Activated B cell treated with CpG ODN at 0.5 μM for 24 hours (primary cell): ENCODE measurements around the gene TMED1. TPM values are rescaled to one million over a fixed set of nuclear protein-coding genes. Genes with fewer than 3 reads are reported as not detected.

Experiments used
- ATAC-seq: fragments of 200-7000 bp; cut with Tn5 transposase; one replicate; pipeline ENCODE4 v1.10.0; 2021; ENCODE audit warnings: low read depth, mild to moderate bottlenecking, moderate library complexity
- CTCF ChIA-PET: fragments of 350-600 bp; sonication (Branson Sonifier 250); formaldehyde crosslinking; loops from one replicate; lab custom pipeline; 2021; ENCODE audit warnings: antibody characterized with exemption; lab: Charles Lee
- POLR2A ChIA-PET: fragments of 350-600 bp; sonication (Branson Sonifier 250); formaldehyde crosslinking; loops from one replicate; lab custom pipeline; 2021; ENCODE audit warnings: antibody characterized with exemption; lab: Charles Lee
- DNase-seq: peaks from one replicate; pipeline ENCODE4 v3.0.0; 2022
- H3K27ac Mint-ChIP-seq: one replicate; pipeline ENCODE4 v1.8.0; 2020; ENCODE audit warnings: mixed read lengths
- H3K27me3 Mint-ChIP-seq: one replicate; pipeline ENCODE4 v1.8.0; 2021; ENCODE audit warnings: mixed read lengths
- H3K36me3 Mint-ChIP-seq: one replicate; pipeline ENCODE4 v1.8.0; 2021; ENCODE audit warnings: low read depth, mixed read lengths
- H3K4me1 Mint-ChIP-seq: one replicate; pipeline ENCODE4 v1.8.0; 2021; ENCODE audit warnings: mixed read lengths
- H3K4me3 Mint-ChIP-seq: one replicate; pipeline ENCODE4 v1.8.0; 2020; ENCODE audit warnings: mild to moderate bottlenecking, mixed read lengths
- H3K9me3 Mint-ChIP-seq: one replicate; pipeline ENCODE4 v1.8.0; 2020; ENCODE audit warnings: mixed read lengths
- intact Hi-C: fragments of 100-400 bp; cut with micrococcal nuclease; formaldehyde crosslinking; loops from one replicate; pipeline ENCODE4 v1.15.1; 2024
- total RNA-seq: library from RNA; stranded (reverse); gene quantifications from 2 replicates; pipeline ENCODE4 v1.2.3, GENCODE V29; 2022
- TF ChIP-seq, protein P1 (sequence below): fragments of 200-600 bp; IDR thresholded peaks from one replicate; pipeline ENCODE4 v1.8.0; 2022; ENCODE audit warnings: antibody characterized with exemption, mild to moderate bottlenecking

The TMED1 gene
- total RNA-seq, 1 donor from 2014 or later: 11.9 TPM

DNA sequence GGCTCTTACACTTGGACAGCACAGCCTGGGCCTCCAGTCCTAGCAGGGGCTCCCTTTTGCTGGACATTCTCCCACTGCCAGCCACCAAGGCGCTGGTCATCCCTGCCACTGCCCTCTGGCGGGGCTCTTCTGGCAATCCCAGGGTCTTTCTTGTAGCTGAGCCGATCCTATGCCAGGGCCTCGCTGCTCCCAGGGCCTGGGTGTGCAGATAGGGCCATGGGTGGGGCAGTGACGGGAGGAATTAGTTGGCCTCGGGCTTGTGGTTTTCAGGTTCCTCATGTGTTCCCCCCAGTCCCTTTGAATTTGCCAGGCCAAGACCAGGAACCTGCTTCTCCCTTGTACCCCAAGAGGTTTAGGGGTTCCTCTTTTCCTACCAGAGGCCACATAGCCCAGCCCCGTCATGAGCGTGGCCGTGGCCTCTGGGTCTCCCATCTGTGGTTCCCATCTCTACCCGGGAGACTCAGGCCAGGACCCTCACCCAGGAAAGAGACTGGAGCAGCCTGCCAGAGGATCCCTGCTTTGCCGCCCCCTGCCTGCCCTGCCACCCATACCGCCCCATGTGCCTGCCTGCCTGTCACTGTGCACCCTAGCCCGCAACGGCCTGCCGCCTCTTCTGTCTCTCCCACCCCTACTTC is 26.2 kb downstream of the TMED1 start:
- H3K36me3 Mint-ChIP-seq: peaks cover 59% of the 10 kb centered on the region
- ATAC-seq (no peak), DNase-seq (no peak)
- no peaks in the 10 kb centered on the region for H3K9me3 Mint-ChIP-seq
- ChIA-PET CTCF (interaction anchor here (0.7 kb wide), 1 partner anchor 54 kb away, joined by 3 read pairs; no protein-coding TSS in a partner anchor), POLR2A (no interaction called here)
- H3K27ac Mint-ChIP-seq: no peak overlapping the region
- no peak overlapping the region for H3K4me3 Mint-ChIP-seq
- TF ChIP-seq, protein P1, sequence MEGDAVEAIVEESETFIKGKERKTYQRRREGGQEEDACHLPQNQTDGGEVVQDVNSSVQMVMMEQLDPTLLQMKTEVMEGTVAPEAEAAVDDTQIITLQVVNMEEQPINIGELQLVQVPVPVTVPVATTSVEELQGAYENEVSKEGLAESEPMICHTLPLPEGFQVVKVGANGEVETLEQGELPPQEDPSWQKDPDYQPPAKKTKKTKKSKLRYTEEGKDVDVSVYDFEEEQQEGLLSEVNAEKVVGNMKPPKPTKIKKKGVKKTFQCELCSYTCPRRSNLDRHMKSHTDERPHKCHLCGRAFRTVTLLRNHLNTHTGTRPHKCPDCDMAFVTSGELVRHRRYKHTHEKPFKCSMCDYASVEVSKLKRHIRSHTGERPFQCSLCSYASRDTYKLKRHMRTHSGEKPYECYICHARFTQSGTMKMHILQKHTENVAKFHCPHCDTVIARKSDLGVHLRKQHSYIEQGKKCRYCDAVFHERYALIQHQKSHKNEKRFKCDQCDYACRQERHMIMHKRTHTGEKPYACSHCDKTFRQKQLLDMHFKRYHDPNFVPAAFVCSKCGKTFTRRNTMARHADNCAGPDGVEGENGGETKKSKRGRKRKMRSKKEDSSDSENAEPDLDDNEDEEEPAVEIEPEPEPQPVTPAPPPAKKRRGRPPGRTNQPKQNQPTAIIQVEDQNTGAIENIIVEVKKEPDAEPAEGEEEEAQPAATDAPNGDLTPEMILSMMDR: no peak
- intact Hi-C loops: no loop called here
- no peaks in the 10 kb centered on the region for H3K4me1 Mint-ChIP-seq
- H3K27me3 Mint-ChIP-seq: no peaks in the 10 kb centered on the region

DNA sequence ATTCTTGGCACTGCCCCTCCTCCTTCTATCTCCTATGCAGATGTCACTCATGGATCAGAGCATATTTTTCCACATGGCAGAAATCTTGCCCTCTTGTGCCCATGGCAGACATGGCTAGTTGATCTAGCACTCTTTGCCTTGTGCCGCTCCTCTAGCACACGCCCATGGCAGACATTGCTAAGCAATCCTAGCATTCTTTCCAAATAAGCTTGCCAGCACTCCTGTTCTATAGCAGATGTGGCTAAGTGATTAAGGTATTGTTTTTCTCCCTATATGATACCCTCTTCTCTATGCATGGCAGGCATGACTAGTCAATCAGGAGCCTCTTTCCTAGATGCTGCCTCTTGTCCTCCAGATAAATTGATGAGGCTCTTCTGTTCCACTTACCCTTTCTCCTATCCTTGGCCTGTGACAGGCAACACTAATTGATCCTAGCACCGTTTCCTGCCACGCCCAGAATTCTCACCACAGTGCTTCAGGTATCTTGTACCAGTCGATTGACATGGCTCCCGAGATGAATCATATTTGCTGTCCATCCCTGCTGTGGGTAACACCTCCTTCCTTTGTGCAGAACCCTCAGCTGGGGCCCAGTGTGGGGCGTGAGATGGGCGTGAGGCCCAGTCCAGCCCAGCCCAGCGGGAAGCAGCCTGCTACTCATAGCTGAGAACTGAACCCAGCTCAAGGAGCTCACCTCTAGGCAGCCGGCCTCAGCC is 26.9 kb downstream of the TMED1 start:
- no peaks in the 10 kb centered on the region for H3K4me1 Mint-ChIP-seq
- TF ChIP-seq, protein P1: no peak
- intact Hi-C loops: no loop called here
- ATAC-seq: no peak
- no peaks in the 10 kb centered on the region for H3K9me3 Mint-ChIP-seq
- DNase-seq: no peak
- no peak overlapping the region for H3K27ac Mint-ChIP-seq
- ChIA-PET CTCF (interaction anchor here (0.7 kb wide), 1 partner anchor 55 kb away, joined by 3 read pairs; no protein-coding TSS in a partner anchor), POLR2A (no interaction called here)
- H3K36me3 Mint-ChIP-seq: peaks cover 56% of the 10 kb centered on the region
- no peak overlapping the region for H3K4me3 Mint-ChIP-seq
- H3K27me3 Mint-ChIP-seq: no peaks in the 10 kb centered on the region

DNA sequence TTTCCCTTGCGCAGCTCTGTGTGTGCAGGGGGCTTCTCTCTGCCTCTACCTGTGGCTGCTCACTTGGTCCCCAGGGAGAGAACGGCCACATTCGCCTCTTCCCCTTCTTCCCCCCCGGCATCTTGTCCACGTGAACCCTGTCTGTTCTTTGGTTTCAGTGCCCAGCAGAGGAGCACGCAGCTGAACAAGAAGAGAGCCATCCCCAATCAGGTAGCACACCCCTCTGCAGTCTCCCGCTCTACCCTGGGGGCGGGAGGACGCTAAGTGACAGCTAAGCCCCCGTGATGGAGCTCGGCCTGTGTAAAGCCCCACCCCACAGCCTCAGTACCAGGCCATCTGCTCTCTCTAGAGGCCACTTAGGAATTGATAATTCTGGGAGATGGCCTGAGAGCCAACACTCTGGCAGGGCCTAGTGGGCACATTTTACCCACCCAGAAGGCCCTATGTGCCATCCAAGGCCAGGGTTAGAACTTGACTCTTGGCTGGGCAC is 30.2 kb downstream of the TMED1 start:
- peaks cover 70% of the 10 kb centered on the region for H3K36me3 Mint-ChIP-seq
- no peaks in the 10 kb centered on the region for H3K27me3 Mint-ChIP-seq
- H3K4me1 Mint-ChIP-seq: no peaks in the 10 kb centered on the region
- intact Hi-C loops: no loop called here
- H3K9me3 Mint-ChIP-seq: no peaks in the 10 kb centered on the region
- H3K27ac Mint-ChIP-seq: no peak overlapping the region
- ATAC-seq (no peak), DNase-seq (no peak)
- TF ChIP-seq, protein P1: no peak
- ChIA-PET CTCF (no interaction called here), POLR2A (no interaction called here)
- no peak overlapping the region for H3K4me3 Mint-ChIP-seq

DNA sequence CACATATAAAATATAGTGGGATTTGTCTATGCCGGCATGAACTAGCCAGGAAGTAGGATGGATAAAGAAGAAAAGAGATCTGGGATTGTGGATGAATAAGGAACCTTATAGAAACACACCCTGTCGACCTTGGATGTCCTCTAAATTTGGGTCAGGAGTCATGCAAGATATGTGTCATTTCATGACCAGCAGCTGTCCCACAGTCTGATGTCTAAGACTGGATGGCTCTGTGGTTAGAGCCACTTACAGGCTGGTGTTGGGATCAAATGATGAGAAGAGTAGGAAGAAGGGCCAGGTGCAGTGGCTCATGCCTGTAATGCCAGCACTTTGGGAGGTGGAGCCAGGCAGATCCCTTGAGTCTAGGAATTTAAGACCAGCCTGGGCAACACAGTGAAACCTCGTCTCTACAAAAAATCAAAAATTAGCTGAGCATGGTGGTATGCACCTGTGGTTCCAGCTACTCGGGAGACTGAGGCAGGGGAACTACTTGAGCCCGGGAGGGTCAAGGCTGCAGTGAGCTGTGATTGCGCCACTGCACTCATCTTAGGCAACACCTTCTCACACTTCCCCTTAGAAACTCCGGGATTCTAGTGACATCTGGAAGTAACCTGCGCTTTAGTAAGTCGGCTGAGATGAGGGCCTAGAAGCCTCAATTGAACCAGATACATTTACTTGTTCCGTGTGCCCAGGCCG is 30.8 kb downstream of the TMED1 start:
- intact Hi-C loops: no loop called here
- CTCF ChIA-PET: no interaction called here

More for the DNA sequence above, 30.8 kb downstream of the TMED1 start:
- DNase-seq (no peak), ATAC-seq (no peak)
- peaks cover 70% of the 10 kb centered on the region for H3K36me3 Mint-ChIP-seq
- H3K4me1 Mint-ChIP-seq: no peaks in the 10 kb centered on the region
- TF ChIP-seq, protein P1: no peak
- POLR2A ChIA-PET: no interaction called here
- no peaks in the 10 kb centered on the region for H3K9me3 Mint-ChIP-seq
- H3K27ac Mint-ChIP-seq: no peak overlapping the region
- H3K27me3 Mint-ChIP-seq: no peaks in the 10 kb centered on the region
- H3K4me3 Mint-ChIP-seq: no peak overlapping the region
